K562 (cell line): Measurements from ENCODE around the gene RABGAP1. TPM values are rescaled to one million over a fixed set of nuclear protein-coding genes. Genes with fewer than 3 reads are reported as not detected.

ENCODE experiments used
- BDP1 ChIP-seq: IDR thresholded peaks from 3 replicates; pipeline ENCODE4 v1.6.1; 2011; ENCODE audit not compliant: insufficient read length, insufficient read depth
- ELF4 ChIP-seq: fragments of 450-650 bp; formaldehyde crosslinking; IDR thresholded peaks from 2 replicates; pipeline ENCODE4 v1.4.0; 2022; ENCODE audit warnings: missing genetic modification characterization
- ESRRB ChIP-seq: fragments of 250-450 bp; sonication (Bioruptor Pico); IDR thresholded peaks from 2 replicates; pipeline ENCODE4 v1.5.0; 2020; ENCODE audit warnings: mild to moderate bottlenecking, moderate library complexity, borderline replicate concordance
- ETV5 ChIP-seq: sonication (generic); formaldehyde crosslinking; IDR thresholded peaks from 2 replicates; pipeline ENCODE4 v1.4.0; 2020; ENCODE audit warnings: low read depth, mild to moderate bottlenecking, missing genetic modification reagents
- GATAD2A ChIP-seq: fragments of 450-650 bp; IDR thresholded peaks from 2 replicates; pipeline ENCODE4 v1.6.1; 2017
- HNRNPK ChIP-seq: fragments of 200-400 bp; formaldehyde crosslinking; IDR thresholded peaks from one replicate; pipeline ENCODE4 v1.6.1; 2018; ENCODE audit warnings: mild to moderate bottlenecking, low read depth, low read length; ENCODE audit not compliant: poor library complexity, severe bottlenecking
- KAT2B ChIP-seq: IDR thresholded peaks from one replicate; pipeline ENCODE4 v1.6.1; 2012; ENCODE audit warnings: low read depth, mild to moderate bottlenecking, control low read depth, inconsistent platforms, low read length, moderate library complexity
- LCOR ChIP-seq: sonication (generic); formaldehyde crosslinking; IDR thresholded peaks from 2 replicates; pipeline ENCODE4 v1.8.0; 2022; ENCODE audit warnings: mild to moderate bottlenecking, missing genetic modification reagents
- NCOR1 ChIP-seq: fragments of 450-650 bp; IDR thresholded peaks from 2 replicates; pipeline ENCODE4 v1.6.1; 2016; ENCODE audit warnings: mild to moderate bottlenecking, moderate library complexity
- NR2F6 ChIP-seq: fragments of 450-650 bp; formaldehyde crosslinking; IDR thresholded peaks from 2 replicates; pipeline ENCODE4 v1.4.0; 2020; ENCODE audit warnings: mild to moderate bottlenecking
- RAD51 ChIP-seq: fragments of 450-650 bp; IDR thresholded peaks from 2 replicates; pipeline ENCODE4 v1.7.1; 2016; ENCODE audit warnings: low read depth, mild to moderate bottlenecking, borderline replicate concordance
- RBFOX2 ChIP-seq: fragments of 200-400 bp; formaldehyde crosslinking; IDR thresholded peaks from 2 replicates; pipeline ENCODE4 v1.6.1; 2017; ENCODE audit warnings: low read depth, mild to moderate bottlenecking, low read length, moderate library complexity
- SRF ChIP-seq, 2 experiments: fragments of 250-450, 450-650 bp in 1 of 2; sonication (Bioruptor Pico) in 1 of 2; sonication (generic) in 1 of 2; formaldehyde crosslinking; IDR thresholded peaks; 2 replicates each; pipeline versions ENCODE4 v1.5.0 to v1.5.1; 2020 to 2022; ENCODE audit warnings: mild to moderate bottlenecking in 1 of 2, missing genetic modification reagents in 1 of 2
- TBP ChIP-seq: optimal IDR thresholded peaks from 2 replicates; pipeline ENCODE3; 2011; ENCODE audit warnings: low read depth, low read length, improper control_type of control experiment
- ZNF445 ChIP-seq: fragments of 250-450 bp; sonication (Bioruptor Pico); IDR thresholded peaks from 2 replicates; pipeline ENCODE4 v1.4.0; 2020; ENCODE audit warnings: low read depth, mild to moderate bottlenecking, moderate library complexity
- ZNF77 ChIP-seq: fragments of 250-450 bp; sonication (Bioruptor Pico); IDR thresholded peaks from 2 replicates; pipeline ENCODE4 v1.5.0; 2020
- ZSCAN29 ChIP-seq: fragments of 450-650 bp; IDR thresholded peaks from 2 replicates; pipeline ENCODE4 v1.6.1; 2017
- polyA plus RNA-seq, 8 experiments: library from polyadenylated mRNA; depleted of rRNA in 4 of 8; stranded (reverse) in 5 of 8; unstranded in 3 of 8; fragments of >200 nt; fragmentation: Nextera tagmentation in 2 of 8; fragmentation: Illumina TruSeq in 1 of 8; extraction: Ambion mirVana in 2 of 8; extraction: Trizol in 1 of 8; gene quantifications; 2 replicates each; pipeline versions ENCODE4 v1.2.1 to v1.2.3, GENCODE V29; 2011 to 2014; ENCODE audit warnings: inconsistent platforms in 1 of 8, missing spikeins in 1 of 8
- total RNA-seq, 7 experiments: library from RNA; depleted of rRNA in 6 of 7; stranded (reverse); fragments of >200 nt in 6 of 7; fragmentation: Illumina TruSeq in 2 of 7; extraction: Trizol in 2 of 7; gene quantifications; 2 replicates each; pipeline versions ENCODE4 v1.2.1 to v1.2.3, GENCODE V29; 2011 to 2021; ENCODE audit warnings: low replicate concordance in 1 of 7
- TF ChIP-seq, protein P1 (sequence below): IDR thresholded peaks from 2 replicates; pipeline ENCODE4 v1.6.1; 2012; ENCODE audit warnings: low read depth, low read length, improper control_type of control experiment, borderline replicate concordance
- TF ChIP-seq, protein P2 (sequence below): conservative IDR thresholded peaks from 2 replicates; pipeline ENCODE4 v1.6.1; 2011; ENCODE audit warnings: low read depth, mild to moderate bottlenecking, low read length; ENCODE audit not compliant: control insufficient read depth
- TF ChIP-seq, protein P3 (sequence below): fragments of 450-650 bp; IDR thresholded peaks from 2 replicates; pipeline ENCODE4 v1.6.1; 2017; ENCODE audit warnings: mild to moderate bottlenecking, moderate library complexity
- TF ChIP-seq, protein P4 (sequence below): fragments of 450-650 bp; formaldehyde crosslinking; IDR thresholded peaks from 2 replicates; pipeline ENCODE4 v1.4.0; 2020; ENCODE audit warnings: mild to moderate bottlenecking, moderate library complexity

Gene RABGAP1
- total and polyA plus RNA-seq, 9 of the 15 experiments (the other 6 are each of a cell fraction or from before 2014, with no cell fraction given): 1.5 to 22.7 (median 13.1) TPM

DNA sequence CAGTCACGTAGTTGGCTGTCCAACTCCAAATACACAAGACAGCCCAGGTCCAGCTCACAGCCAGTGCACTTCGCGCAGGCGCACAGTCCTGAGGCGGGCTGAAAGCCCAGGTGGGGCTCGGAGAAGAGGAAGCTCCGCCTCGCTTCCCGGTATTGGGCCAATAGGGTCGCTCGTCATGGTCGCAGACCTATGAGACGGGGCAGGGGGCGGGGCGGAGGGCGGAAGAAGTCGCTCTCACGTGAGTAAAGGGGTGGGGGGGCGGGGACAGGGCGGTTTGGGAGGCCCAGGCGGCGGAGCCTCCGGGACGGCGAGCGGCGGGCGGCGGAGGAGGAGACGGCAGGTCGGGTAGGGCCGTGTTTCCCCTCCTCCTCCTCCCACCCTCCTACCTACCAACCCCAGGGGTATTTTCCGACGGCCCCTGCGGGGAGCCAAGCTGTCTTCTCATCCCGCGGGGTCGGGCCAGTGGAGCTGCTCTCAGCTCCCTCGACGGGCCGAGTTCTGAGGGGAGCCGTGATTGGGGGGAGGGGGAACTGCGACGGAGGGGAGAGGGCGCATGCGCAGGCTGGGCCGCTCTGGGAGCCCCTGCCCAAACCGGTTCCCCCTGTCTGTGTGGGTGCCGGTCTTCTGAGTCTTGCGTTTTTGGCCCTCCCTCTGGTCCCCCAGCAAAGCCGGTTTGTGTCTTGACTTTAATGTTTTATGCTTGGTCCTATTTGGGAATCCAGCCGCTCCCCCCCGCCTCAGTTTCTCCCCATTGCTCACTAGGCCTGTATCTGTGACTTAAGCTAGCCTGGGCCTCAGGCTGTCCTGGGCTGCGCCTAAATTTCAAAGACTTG is at the start of gene RABGAP1 (continued):
- TF ChIP-seq ETV5 (CRISPR knock-in tag): 0 out of 2 replicates have a peak, but pooled peaks have one; percentile 52
- TF ChIP-seq BDP1: no peak
- peak; percentile 62 for TF ChIP-seq HNRNPK
- TF ChIP-seq, protein P1, sequence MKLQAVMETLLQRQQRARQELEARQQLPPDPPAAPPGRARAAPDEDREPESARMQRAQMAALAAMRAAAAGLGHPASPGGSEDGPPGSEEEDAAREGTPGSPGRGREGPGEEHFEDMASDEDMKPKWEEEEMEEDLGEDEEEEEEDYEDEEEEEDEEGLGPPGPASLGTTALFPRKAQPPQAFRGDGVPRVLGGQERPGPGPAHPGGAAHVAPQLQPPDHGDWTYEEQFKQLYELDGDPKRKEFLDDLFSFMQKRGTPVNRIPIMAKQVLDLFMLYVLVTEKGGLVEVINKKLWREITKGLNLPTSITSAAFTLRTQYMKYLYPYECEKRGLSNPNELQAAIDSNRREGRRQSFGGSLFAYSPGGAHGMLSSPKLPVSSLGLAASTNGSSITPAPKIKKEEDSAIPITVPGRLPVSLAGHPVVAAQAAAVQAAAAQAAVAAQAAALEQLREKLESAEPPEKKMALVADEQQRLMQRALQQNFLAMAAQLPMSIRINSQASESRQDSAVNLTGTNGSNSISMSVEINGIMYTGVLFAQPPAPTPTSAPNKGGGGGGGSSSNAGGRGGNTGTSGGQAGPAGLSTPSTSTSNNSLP: no peak
- no peak for TF ChIP-seq ESRRB (CRISPR knock-in tag)
- TF ChIP-seq NR2F6 (CRISPR knock-in tag): no peak
- no peak for TF ChIP-seq ZSCAN29
- TF ChIP-seq, protein P2, sequence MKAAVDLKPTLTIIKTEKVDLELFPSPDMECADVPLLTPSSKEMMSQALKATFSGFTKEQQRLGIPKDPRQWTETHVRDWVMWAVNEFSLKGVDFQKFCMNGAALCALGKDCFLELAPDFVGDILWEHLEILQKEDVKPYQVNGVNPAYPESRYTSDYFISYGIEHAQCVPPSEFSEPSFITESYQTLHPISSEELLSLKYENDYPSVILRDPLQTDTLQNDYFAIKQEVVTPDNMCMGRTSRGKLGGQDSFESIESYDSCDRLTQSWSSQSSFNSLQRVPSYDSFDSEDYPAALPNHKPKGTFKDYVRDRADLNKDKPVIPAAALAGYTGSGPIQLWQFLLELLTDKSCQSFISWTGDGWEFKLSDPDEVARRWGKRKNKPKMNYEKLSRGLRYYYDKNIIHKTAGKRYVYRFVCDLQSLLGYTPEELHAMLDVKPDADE: no peak
- no peak for TF ChIP-seq ZNF445 (CRISPR knock-in tag)
- TF ChIP-seq, protein P3, sequence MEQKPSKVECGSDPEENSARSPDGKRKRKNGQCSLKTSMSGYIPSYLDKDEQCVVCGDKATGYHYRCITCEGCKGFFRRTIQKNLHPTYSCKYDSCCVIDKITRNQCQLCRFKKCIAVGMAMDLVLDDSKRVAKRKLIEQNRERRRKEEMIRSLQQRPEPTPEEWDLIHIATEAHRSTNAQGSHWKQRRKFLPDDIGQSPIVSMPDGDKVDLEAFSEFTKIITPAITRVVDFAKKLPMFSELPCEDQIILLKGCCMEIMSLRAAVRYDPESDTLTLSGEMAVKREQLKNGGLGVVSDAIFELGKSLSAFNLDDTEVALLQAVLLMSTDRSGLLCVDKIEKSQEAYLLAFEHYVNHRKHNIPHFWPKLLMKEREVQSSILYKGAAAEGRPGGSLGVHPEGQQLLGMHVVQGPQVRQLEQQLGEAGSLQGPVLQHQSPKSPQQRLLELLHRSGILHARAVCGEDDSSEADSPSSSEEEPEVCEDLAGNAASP: no peak
- TF ChIP-seq ELF4 (CRISPR knock-in tag): no peak
- no peak; the same call in 1 of the 2 replicates for TF ChIP-seq LCOR (CRISPR knock-in tag)
- TF ChIP-seq TBP: no peak
- TF ChIP-seq SRF (CRISPR knock-in tag; IDR thresholded peaks at IDR 0.05): no peak
- no peak for TF ChIP-seq KAT2B
- TF ChIP-seq, protein P4, sequence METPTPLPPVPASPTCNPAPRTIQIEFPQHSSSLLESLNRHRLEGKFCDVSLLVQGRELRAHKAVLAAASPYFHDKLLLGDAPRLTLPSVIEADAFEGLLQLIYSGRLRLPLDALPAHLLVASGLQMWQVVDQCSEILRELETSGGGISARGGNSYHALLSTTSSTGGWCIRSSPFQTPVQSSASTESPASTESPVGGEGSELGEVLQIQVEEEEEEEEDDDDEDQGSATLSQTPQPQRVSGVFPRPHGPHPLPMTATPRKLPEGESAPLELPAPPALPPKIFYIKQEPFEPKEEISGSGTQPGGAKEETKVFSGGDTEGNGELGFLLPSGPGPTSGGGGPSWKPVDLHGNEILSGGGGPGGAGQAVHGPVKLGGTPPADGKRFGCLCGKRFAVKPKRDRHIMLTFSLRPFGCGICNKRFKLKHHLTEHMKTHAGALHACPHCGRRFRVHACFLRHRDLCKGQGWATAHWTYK (CRISPR knock-in tag): no peak
- peak; percentile 10; the same call in 1 of the 2 replicates for TF ChIP-seq NCOR1
- peak; percentile 85 for TF ChIP-seq RBFOX2
- no peak for TF ChIP-seq GATAD2A
- no peak for TF ChIP-seq RAD51
- no peak for TF ChIP-seq ZNF77 (CRISPR knock-in tag)
